K562 (cell line): ENCODE measurements around the gene PDIA5. TPM values are rescaled to one million over a fixed set of nuclear protein-coding genes. Genes with fewer than 3 reads are reported as not detected.

Experiments used
- ELF1 ChIP-seq: fragments of 200-800 bp; sonication (Bioruptor generic); IDR thresholded peaks from 2 replicates; pipeline ENCODE4 v1.6.1; 2016; ENCODE audit warnings: missing genetic modification characterization, missing compliant biosample characterization
- HNRNPLL ChIP-seq: fragments of 200-400 bp; formaldehyde crosslinking; IDR thresholded peaks from 2 replicates; pipeline ENCODE4 v1.6.1; 2017; ENCODE audit warnings: low read length, low read depth, mild to moderate bottlenecking; ENCODE audit not compliant: poor library complexity, severe bottlenecking
- MXD1 ChIP-seq: fragments of 250-450 bp; sonication (Bioruptor Pico); IDR thresholded peaks from 2 replicates; pipeline ENCODE4 v1.8.0; 2021; ENCODE audit warnings: borderline replicate concordance, mild to moderate bottlenecking, moderate library complexity; ENCODE audit not compliant: poor library complexity, severe bottlenecking
- NR2C1 ChIP-seq, 2 experiments: fragments of 450-650 bp; IDR thresholded peaks; 2 replicates each; pipeline ENCODE4 v1.6.1; 2017; ENCODE audit warnings: mild to moderate bottlenecking in 2 of 2, antibody characterized with exemption in 1 of 2, inconsistent platforms in 1 of 2, missing compliant biosample characterization in 1 of 2, missing genetic modification characterization in 1 of 2
- RAD51 ChIP-seq: fragments of 450-650 bp; IDR thresholded peaks from 2 replicates; pipeline ENCODE4 v1.7.1; 2016; ENCODE audit warnings: low read depth, mild to moderate bottlenecking, borderline replicate concordance
- RBM25 ChIP-seq: fragments of 200-400 bp; formaldehyde crosslinking; IDR thresholded peaks from 2 replicates; pipeline ENCODE4 v1.6.1; 2018; ENCODE audit warnings: low read length, low read depth, moderate library complexity; ENCODE audit not compliant: severe bottlenecking
- SP1 ChIP-seq: sonication (generic); formaldehyde crosslinking; IDR thresholded peaks from 2 replicates; pipeline ENCODE4 v1.8.1; 2022; ENCODE audit warnings: mild to moderate bottlenecking, missing genetic modification reagents
- THAP7 ChIP-seq: fragments of 250-450 bp; sonication (Bioruptor Pico); IDR thresholded peaks from 2 replicates; pipeline ENCODE4 v1.5.0; 2021
- ZNF224 ChIP-seq: sonication (generic); formaldehyde crosslinking; IDR thresholded peaks from 2 replicates; pipeline ENCODE4 v1.8.0; 2022; ENCODE audit warnings: mild to moderate bottlenecking, missing genetic modification reagents
- ZNF764 ChIP-seq: fragments of 250-450 bp; sonication (Bioruptor Pico); IDR thresholded peaks from 2 replicates; pipeline ENCODE4 v1.4.0; 2020; ENCODE audit warnings: low read depth, mild to moderate bottlenecking, moderate library complexity
- polyA plus RNA-seq, 8 experiments: library from polyadenylated mRNA; depleted of rRNA in 4 of 8; stranded (reverse) in 5 of 8; unstranded in 3 of 8; fragments of >200 nt; fragmentation: Nextera tagmentation in 2 of 8; fragmentation: Illumina TruSeq in 1 of 8; extraction: Ambion mirVana in 2 of 8; extraction: Trizol in 1 of 8; gene quantifications; 2 replicates each; pipeline versions ENCODE4 v1.2.1 to v1.2.3, GENCODE V29; 2011 to 2014; ENCODE audit warnings: inconsistent platforms in 1 of 8, missing spikeins in 1 of 8
- total RNA-seq, 7 experiments: library from RNA; depleted of rRNA in 6 of 7; stranded (reverse); fragments of >200 nt in 6 of 7; fragmentation: Illumina TruSeq in 2 of 7; extraction: Trizol in 2 of 7; gene quantifications; 2 replicates each; pipeline versions ENCODE4 v1.2.1 to v1.2.3, GENCODE V29; 2011 to 2021; ENCODE audit warnings: low replicate concordance in 1 of 7
- TF ChIP-seq, protein P1 (sequence below): fragments of 450-650 bp; formaldehyde crosslinking; IDR thresholded peaks from 2 replicates; pipeline ENCODE4 v1.4.0; 2020; ENCODE audit warnings: mild to moderate bottlenecking, moderate library complexity
- TF ChIP-seq, protein P2 (sequence below): fragments of 450-650 bp; IDR thresholded peaks from 2 replicates; pipeline ENCODE4 v1.6.1; 2016; ENCODE audit warnings: mild to moderate bottlenecking, moderate library complexity

Gene PDIA5
- total and polyA plus RNA-seq, 9 of the 15 experiments (the other 6 are each of a cell fraction or from before 2014, with no cell fraction given) = 3.4 to 31.8 (median 19.6) TPM

GRCh38 chr3:123066599-123066895 is 278 bp upstream of the PDIA5 start (continued):
- TF ChIP-seq NR2C1 (IDR thresholded peaks at IDR 0.05) = peak; percentile 33; the same call in 1 of the 2 replicates
- peak; percentile 66; the same call in 1 of the 2 replicates for TF ChIP-seq NR2C1 (tag; IDR thresholded peaks at IDR 0.05)
- no peak for TF ChIP-seq MXD1 (CRISPR knock-in tag)
- no peak for TF ChIP-seq ZNF764 (CRISPR knock-in tag)
- TF ChIP-seq, protein P1, sequence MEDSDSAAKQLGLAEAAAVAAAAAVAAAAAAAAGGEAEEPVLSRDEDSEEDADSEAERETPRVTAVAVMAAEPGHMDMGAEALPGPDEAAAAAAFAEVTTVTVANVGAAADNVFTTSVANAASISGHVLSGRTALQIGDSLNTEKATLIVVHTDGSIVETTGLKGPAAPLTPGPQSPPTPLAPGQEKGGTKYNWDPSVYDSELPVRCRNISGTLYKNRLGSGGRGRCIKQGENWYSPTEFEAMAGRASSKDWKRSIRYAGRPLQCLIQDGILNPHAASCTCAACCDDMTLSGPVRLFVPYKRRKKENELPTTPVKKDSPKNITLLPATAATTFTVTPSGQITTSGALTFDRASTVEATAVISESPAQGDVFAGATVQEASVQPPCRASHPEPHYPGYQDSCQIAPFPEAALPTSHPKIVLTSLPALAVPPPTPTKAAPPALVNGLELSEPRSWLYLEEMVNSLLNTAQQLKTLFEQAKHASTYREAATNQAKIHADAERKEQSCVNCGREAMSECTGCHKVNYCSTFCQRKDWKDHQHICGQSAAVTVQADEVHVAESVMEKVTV (CRISPR knock-in tag) = no peak
- TF ChIP-seq ZNF224 = no peak
- peak; percentile 73; the same call in 1 of the 2 replicates for TF ChIP-seq RAD51
- TF ChIP-seq HNRNPLL = no peak
- no peak for TF ChIP-seq RBM25
- 0 out of 2 replicates have a peak, but pooled peaks have one; percentile 27 for TF ChIP-seq SP1 (CRISPR knock-in tag)
- TF ChIP-seq ELF1 (tag) = peak; percentile 45; the same call in 1 of the 2 replicates
- no peak for TF ChIP-seq THAP7 (CRISPR knock-in tag)
- TF ChIP-seq, protein P2, sequence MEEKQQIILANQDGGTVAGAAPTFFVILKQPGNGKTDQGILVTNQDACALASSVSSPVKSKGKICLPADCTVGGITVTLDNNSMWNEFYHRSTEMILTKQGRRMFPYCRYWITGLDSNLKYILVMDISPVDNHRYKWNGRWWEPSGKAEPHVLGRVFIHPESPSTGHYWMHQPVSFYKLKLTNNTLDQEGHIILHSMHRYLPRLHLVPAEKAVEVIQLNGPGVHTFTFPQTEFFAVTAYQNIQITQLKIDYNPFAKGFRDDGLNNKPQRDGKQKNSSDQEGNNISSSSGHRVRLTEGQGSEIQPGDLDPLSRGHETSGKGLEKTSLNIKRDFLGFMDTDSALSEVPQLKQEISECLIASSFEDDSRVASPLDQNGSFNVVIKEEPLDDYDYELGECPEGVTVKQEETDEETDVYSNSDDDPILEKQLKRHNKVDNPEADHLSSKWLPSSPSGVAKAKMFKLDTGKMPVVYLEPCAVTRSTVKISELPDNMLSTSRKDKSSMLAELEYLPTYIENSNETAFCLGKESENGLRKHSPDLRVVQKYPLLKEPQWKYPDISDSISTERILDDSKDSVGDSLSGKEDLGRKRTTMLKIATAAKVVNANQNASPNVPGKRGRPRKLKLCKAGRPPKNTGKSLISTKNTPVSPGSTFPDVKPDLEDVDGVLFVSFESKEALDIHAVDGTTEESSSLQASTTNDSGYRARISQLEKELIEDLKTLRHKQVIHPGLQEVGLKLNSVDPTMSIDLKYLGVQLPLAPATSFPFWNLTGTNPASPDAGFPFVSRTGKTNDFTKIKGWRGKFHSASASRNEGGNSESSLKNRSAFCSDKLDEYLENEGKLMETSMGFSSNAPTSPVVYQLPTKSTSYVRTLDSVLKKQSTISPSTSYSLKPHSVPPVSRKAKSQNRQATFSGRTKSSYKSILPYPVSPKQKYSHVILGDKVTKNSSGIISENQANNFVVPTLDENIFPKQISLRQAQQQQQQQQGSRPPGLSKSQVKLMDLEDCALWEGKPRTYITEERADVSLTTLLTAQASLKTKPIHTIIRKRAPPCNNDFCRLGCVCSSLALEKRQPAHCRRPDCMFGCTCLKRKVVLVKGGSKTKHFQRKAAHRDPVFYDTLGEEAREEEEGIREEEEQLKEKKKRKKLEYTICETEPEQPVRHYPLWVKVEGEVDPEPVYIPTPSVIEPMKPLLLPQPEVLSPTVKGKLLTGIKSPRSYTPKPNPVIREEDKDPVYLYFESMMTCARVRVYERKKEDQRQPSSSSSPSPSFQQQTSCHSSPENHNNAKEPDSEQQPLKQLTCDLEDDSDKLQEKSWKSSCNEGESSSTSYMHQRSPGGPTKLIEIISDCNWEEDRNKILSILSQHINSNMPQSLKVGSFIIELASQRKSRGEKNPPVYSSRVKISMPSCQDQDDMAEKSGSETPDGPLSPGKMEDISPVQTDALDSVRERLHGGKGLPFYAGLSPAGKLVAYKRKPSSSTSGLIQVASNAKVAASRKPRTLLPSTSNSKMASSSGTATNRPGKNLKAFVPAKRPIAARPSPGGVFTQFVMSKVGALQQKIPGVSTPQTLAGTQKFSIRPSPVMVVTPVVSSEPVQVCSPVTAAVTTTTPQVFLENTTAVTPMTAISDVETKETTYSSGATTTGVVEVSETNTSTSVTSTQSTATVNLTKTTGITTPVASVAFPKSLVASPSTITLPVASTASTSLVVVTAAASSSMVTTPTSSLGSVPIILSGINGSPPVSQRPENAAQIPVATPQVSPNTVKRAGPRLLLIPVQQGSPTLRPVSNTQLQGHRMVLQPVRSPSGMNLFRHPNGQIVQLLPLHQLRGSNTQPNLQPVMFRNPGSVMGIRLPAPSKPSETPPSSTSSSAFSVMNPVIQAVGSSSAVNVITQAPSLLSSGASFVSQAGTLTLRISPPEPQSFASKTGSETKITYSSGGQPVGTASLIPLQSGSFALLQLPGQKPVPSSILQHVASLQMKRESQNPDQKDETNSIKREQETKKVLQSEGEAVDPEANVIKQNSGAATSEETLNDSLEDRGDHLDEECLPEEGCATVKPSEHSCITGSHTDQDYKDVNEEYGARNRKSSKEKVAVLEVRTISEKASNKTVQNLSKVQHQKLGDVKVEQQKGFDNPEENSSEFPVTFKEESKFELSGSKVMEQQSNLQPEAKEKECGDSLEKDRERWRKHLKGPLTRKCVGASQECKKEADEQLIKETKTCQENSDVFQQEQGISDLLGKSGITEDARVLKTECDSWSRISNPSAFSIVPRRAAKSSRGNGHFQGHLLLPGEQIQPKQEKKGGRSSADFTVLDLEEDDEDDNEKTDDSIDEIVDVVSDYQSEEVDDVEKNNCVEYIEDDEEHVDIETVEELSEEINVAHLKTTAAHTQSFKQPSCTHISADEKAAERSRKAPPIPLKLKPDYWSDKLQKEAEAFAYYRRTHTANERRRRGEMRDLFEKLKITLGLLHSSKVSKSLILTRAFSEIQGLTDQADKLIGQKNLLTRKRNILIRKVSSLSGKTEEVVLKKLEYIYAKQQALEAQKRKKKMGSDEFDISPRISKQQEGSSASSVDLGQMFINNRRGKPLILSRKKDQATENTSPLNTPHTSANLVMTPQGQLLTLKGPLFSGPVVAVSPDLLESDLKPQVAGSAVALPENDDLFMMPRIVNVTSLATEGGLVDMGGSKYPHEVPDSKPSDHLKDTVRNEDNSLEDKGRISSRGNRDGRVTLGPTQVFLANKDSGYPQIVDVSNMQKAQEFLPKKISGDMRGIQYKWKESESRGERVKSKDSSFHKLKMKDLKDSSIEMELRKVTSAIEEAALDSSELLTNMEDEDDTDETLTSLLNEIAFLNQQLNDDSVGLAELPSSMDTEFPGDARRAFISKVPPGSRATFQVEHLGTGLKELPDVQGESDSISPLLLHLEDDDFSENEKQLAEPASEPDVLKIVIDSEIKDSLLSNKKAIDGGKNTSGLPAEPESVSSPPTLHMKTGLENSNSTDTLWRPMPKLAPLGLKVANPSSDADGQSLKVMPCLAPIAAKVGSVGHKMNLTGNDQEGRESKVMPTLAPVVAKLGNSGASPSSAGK = peak; percentile 97; the same call in 1 of the 2 replicates
